ENCODE measurements around the gene JARID2.
A peak's percentile ranks its signal among the peaks of the same experiment; 100 is the strongest.

JARID2 gene

DNA sequence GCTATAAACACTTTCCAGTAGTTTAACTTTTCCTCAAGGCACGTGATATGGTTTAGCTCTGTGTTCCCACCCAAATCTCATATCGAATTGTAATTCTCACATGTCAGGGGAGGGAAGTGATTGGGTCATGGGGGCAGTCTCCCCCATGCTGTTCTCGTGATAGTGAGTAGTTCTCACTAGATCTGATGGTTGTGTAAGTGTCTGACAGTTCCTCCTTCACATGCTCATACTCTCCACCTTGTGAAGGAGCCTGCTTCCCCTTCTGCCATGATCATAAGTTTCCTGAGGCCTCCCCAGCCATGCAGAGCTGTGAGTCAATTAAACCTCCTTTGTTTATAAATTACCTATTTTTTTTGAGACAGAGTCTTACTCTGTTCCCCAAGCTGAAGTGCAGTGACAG lies 289.1 kb downstream of the JARID2 start:
- Histone ChIP-seq H3K9me3 (ENCODE audit: control extremely low read depth in 1 of 5, control insufficient read depth in 4 of 5, insufficient read depth in 2 of 5, low read depth in 1 of 5, low read length in 4 of 5) (peaks cover 0 to 9% (median 0%) of the 10 kb centered on the region in 5 experiments), H3K4me1 (ENCODE audit: control extremely low read depth in 1 of 4, control insufficient read depth in 4 of 4, insufficient read depth in 4 of 4, low read length in 3 of 4) (peaks cover 0 to 19% (median 8%) of the 10 kb centered on the region in 4 experiments), H3K27me3 (replicated peaks in 2 of 5; ENCODE audit: control insufficient read depth in 4 of 5, insufficient read depth in 5 of 5, low read length in 4 of 5) (no peaks in the 10 kb centered on the region), H3K27ac (ENCODE audit: insufficient read depth in 1 of 2, low read depth in 1 of 2, low read length in 2 of 2, poor library complexity in 1 of 2, severe bottlenecking in 2 of 2) (no peak overlapping the region), H3K4me3 (ENCODE audit: control insufficient read depth in 1 of 7, extremely low read depth in 1 of 7, insufficient read depth in 4 of 7, low read depth in 2 of 7, low read length in 6 of 7) (no peak overlapping the region), H3K36me3 (ENCODE audit: control insufficient read depth in 4 of 4, insufficient read depth in 4 of 4, low read length in 3 of 4) (peaks cover 2 to 50% (median 15%) of the 10 kb centered on the region in 4 experiments)
- peak; percentile 21 to 84 (median 74) for DNase-seq
- CTCF ChIA-PET: interaction anchor here (1.5 to 1.6 kb wide), 2 partner anchors 11 to 15 kb away, joined by 4 read pairs; no protein-coding TSS in a partner anchor
- POLR2A ChIA-PET: interaction anchor here (1.0 kb wide), 1 partner anchor 13 kb away, joined by 3 read pairs; no protein-coding TSS in a partner anchor
- no CpG with 5 or more reads among the region's 3 CpGs for WGBS (ENCODE audit: insufficient coverage)

DNA sequence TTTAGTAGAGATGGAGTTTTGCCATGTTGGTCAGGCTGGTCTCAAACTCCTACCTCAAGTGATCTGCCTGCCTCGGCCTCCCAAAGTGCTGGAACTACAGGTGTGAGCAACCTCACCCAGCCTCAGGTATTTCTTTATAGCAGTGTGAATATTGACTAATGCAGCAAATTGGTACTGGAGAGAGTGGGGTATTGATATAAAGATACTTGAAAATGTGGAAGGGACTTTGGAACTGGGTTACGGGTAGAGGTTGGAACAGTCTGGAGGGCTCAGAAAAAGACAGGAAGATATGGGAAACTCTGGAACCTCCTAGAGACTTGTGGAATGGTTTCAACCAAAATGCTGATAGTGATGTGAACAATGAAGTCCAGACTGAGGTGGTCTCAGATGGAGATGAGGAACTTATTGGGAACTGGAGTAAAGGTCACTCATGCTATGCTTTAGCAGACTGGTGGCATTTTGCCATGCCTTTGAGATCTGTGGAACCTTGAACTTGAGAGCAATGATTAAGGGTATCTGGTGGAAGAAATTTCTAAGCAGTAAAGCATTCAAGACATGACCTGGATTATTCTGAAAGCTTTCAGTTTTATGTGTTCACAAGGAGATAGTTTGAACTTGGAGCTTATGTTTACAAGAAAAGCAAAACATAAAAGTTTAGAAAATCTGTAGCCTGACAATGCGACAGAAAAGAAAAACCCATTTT lies 289.8 kb downstream of the JARID2 start:
- Histone ChIP-seq H3K4me1 (ENCODE audit: control extremely low read depth in 1 of 4, control insufficient read depth in 4 of 4, insufficient read depth in 4 of 4, low read length in 3 of 4) (peaks cover 0 to 19% (median 8%) of the 10 kb centered on the region in 4 experiments), H3K27me3 (replicated peaks in 2 of 5; ENCODE audit: control insufficient read depth in 4 of 5, insufficient read depth in 5 of 5, low read length in 4 of 5) (no peaks in the 10 kb centered on the region), H3K4me3 (ENCODE audit: control insufficient read depth in 1 of 7, extremely low read depth in 1 of 7, insufficient read depth in 4 of 7, low read depth in 2 of 7, low read length in 6 of 7) (no peak overlapping the region), H3K36me3 (ENCODE audit: control insufficient read depth in 4 of 4, insufficient read depth in 4 of 4, low read length in 3 of 4) (peaks cover 2 to 43% (median 12%) of the 10 kb centered on the region in 4 experiments), H3K9me3 (ENCODE audit: control extremely low read depth in 1 of 5, control insufficient read depth in 4 of 5, insufficient read depth in 2 of 5, low read depth in 1 of 5, low read length in 4 of 5) (peaks cover 0 to 9% (median 0%) of the 10 kb centered on the region in 5 experiments), H3K27ac (ENCODE audit: insufficient read depth in 1 of 2, low read depth in 1 of 2, low read length in 2 of 2, poor library complexity in 1 of 2, severe bottlenecking in 2 of 2) (no peak overlapping the region)
- ChIA-PET POLR2A (interaction anchor here (1.0 kb wide), 1 partner anchor 14 kb away, joined by 3 read pairs; no protein-coding TSS in a partner anchor), CTCF (interaction anchor here (1.5 to 1.6 kb wide), 2 partner anchors 12 to 14 kb away, joined by 4 read pairs; no protein-coding TSS in a partner anchor)
- no peak for DNase-seq
- 93% methylated on average over 2 of the region's 3 CpGs for WGBS (ENCODE audit: insufficient coverage)

DNA sequence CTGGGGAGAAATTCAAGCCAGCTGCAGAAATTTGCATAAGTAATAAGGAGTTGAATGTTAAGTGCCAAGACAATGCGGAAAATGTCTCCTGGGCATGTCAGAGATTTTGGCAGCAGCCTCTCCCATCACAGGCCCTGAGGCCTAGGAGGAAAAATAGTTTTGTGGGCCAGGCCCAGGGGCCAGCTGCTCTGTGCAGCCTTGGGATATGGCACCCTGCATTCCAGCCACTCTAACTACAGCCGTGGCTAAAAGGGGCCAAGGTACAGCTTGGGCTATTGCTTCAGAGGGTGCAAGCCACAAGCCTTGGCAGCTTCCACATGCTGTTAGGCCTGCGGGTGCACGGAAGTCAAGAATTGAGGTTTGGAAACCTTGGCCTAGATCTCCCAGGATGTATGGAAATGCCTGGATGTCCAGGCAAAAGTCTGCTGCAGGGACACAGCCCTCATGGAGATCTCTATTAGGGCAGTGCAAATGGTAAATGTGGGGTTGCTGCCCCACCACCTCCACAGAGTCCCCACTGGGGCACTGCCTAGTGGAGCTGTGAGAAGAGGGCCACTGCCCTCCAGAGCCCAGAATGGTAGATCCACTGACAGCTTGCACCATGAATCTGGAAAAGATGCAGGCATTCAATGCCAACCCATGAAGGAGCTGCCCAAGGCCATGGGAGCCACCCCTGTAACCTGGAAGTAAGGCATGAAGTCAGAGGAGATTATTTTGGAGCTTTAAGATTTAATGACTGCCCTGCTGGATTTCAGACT lies 290.5 kb downstream of the JARID2 start:
- WGBS (ENCODE audit: insufficient coverage): 98% methylated on average over 4 of the region's 4 CpGs
- Histone ChIP-seq H3K36me3 (ENCODE audit: control insufficient read depth in 4 of 4, insufficient read depth in 4 of 4, low read length in 3 of 4) (peaks cover 2 to 36% (median 9%) of the 10 kb centered on the region in 4 experiments), H3K4me1 (ENCODE audit: control extremely low read depth in 1 of 4, control insufficient read depth in 4 of 4, insufficient read depth in 4 of 4, low read length in 3 of 4) (peaks cover 0 to 19% (median 8%) of the 10 kb centered on the region in 4 experiments), H3K9me3 (ENCODE audit: control extremely low read depth in 1 of 5, control insufficient read depth in 4 of 5, insufficient read depth in 2 of 5, low read depth in 1 of 5, low read length in 4 of 5) (peaks cover 0 to 9% (median 0%) of the 10 kb centered on the region in 5 experiments), H3K27ac (ENCODE audit: insufficient read depth in 1 of 2, low read depth in 1 of 2, low read length in 2 of 2, poor library complexity in 1 of 2, severe bottlenecking in 2 of 2) (no peak overlapping the region), H3K4me3 (ENCODE audit: control insufficient read depth in 1 of 7, extremely low read depth in 1 of 7, insufficient read depth in 4 of 7, low read depth in 2 of 7, low read length in 6 of 7) (no peak overlapping the region), H3K27me3 (replicated peaks in 2 of 5; ENCODE audit: control insufficient read depth in 4 of 5, insufficient read depth in 5 of 5, low read length in 4 of 5) (no peaks in the 10 kb centered on the region)
- no peak for DNase-seq
- POLR2A ChIA-PET: no interaction called here
- CTCF ChIA-PET: no interaction called here

DNA sequence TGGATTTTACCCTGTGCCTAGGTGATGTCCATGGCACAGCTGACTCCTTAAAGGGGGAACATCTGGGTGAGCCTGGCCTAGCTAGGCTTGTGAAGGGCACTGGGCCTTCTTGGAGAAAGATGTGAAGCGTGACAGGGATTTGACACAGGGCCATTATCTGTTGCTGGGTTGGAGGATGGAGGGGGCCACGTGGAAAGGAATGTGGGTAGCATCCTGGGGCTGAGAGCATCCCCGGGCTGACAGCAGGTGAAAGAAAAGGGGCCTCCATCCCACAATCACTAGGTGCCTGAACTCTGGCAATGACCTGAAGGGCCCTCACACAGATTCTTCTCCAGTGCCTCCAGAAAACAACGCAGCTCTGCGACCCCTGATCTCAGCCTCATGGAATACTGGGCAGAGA lies 292.2 kb downstream of the JARID2 start:
- WGBS (ENCODE audit: insufficient coverage): 98% methylated on average over 5 of the region's 5 CpGs
- Histone ChIP-seq H3K4me3 (ENCODE audit: control insufficient read depth in 1 of 7, extremely low read depth in 1 of 7, insufficient read depth in 4 of 7, low read depth in 2 of 7, low read length in 6 of 7) (no peak overlapping the region), H3K4me1 (ENCODE audit: control extremely low read depth in 1 of 4, control insufficient read depth in 4 of 4, insufficient read depth in 4 of 4, low read length in 3 of 4) (peaks cover 0 to 20% (median 8%) of the 10 kb centered on the region in 4 experiments), H3K27me3 (replicated peaks in 2 of 5; ENCODE audit: control insufficient read depth in 4 of 5, insufficient read depth in 5 of 5, low read length in 4 of 5) (no peaks in the 10 kb centered on the region), H3K9me3 (ENCODE audit: control extremely low read depth in 1 of 5, control insufficient read depth in 4 of 5, insufficient read depth in 2 of 5, low read depth in 1 of 5, low read length in 4 of 5) (peaks cover 0 to 9% (median 0%) of the 10 kb centered on the region in 5 experiments), H3K27ac (ENCODE audit: insufficient read depth in 1 of 2, low read depth in 1 of 2, low read length in 2 of 2, poor library complexity in 1 of 2, severe bottlenecking in 2 of 2) (no peak overlapping the region), H3K36me3 (ENCODE audit: control insufficient read depth in 4 of 4, insufficient read depth in 4 of 4, low read length in 3 of 4) (peaks cover 2 to 24% (median 3%) of the 10 kb centered on the region in 4 experiments)
- ChIA-PET POLR2A (no interaction called here), CTCF (interaction anchor here (1.0 kb wide), 1 partner anchor 12 kb away, joined by 3 read pairs; no protein-coding TSS in a partner anchor)
- DNase-seq: no peak

DNA sequence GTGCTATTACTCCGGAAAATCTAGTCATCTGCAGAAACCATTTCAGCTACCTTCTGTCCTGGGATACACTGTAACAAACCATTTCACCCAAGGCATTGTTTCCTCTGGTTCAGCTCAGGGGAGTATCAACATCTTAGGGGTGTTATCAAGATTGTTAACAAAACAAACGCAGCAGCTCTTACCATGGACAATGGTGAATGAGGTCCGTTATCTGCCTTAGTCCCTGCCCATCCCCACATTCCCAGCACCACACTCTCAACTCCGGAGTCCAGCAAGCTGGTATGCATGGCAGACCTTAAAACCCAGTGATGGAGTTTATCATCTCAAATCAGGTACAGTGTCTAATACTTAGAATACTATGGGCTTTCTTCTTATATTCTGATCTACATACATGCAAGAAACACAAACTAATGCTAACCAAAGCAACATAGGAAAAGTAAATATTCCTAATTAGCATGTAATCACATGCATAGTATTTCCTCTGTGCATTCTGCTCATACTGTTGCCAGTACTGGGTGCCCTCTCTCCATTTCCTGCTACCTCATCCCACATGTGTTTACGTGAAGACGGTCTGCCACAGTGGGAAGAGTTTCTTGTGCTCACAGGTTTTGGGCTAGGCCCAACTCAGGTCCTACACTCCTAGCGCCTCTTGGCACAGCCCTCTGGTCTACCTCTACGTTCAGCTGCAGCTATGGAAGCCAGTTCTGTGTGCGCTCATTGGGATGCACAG lies 293.1 kb downstream of the JARID2 start:
- Histone ChIP-seq H3K4me1 (ENCODE audit: control extremely low read depth in 1 of 4, control insufficient read depth in 4 of 4, insufficient read depth in 4 of 4, low read length in 3 of 4) (peaks cover 0 to 18% (median 8%) of the 10 kb centered on the region in 4 experiments), H3K36me3 (ENCODE audit: control insufficient read depth in 4 of 4, insufficient read depth in 4 of 4, low read length in 3 of 4) (peaks cover 0 to 16% (median 2%) of the 10 kb centered on the region in 4 experiments), H3K4me3 (ENCODE audit: control insufficient read depth in 1 of 7, extremely low read depth in 1 of 7, insufficient read depth in 4 of 7, low read depth in 2 of 7, low read length in 6 of 7) (no peak overlapping the region), H3K27me3 (replicated peaks in 2 of 5; ENCODE audit: control insufficient read depth in 4 of 5, insufficient read depth in 5 of 5, low read length in 4 of 5) (no peaks in the 10 kb centered on the region), H3K27ac (ENCODE audit: insufficient read depth in 1 of 2, low read depth in 1 of 2, low read length in 2 of 2, poor library complexity in 1 of 2, severe bottlenecking in 2 of 2) (no peak overlapping the region), H3K9me3 (ENCODE audit: control extremely low read depth in 1 of 5, control insufficient read depth in 4 of 5, insufficient read depth in 2 of 5, low read depth in 1 of 5, low read length in 4 of 5) (peaks cover 0 to 12% (median 6%) of the 10 kb centered on the region in 5 experiments)
- CTCF ChIA-PET: interaction anchor here (0.6 to 1.0 kb wide), 2 partner anchors 11 to 437 kb away, joined by 3 read pairs; no protein-coding TSS in a partner anchor
- no peak for DNase-seq
- 90% methylated on average over 6 of the region's 9 CpGs for WGBS (ENCODE audit: insufficient coverage)
- POLR2A ChIA-PET: no interaction called here

DNA sequence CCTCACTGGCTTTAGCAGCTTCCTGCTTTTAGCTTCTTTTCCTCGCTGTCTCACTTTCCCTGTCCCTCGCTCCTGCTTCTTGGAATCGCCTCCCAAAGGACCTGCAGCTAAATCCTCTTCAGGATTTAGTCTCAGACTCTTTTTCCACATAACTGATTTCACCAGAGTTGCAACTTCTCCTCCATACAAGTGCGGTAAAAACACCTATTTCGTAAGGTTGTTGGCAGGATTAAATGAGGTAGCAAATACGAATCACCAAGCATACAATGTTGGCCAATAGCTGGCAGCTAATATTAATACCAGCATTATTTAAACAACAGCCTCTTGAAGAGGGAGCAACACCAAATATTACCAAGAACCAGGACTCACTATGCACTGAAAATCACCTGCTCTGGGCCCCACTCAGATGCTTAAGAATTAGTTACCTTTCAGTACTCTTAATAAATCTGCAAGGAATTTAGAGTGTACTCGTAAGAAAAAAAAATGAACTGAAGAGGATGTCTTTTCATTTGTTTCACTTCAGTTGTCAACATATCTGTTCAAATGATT lies 293.9 kb downstream of the JARID2 start:
- Histone ChIP-seq H3K36me3 (ENCODE audit: control insufficient read depth in 4 of 4, insufficient read depth in 4 of 4, low read length in 3 of 4) (peaks cover 0 to 16% (median 2%) of the 10 kb centered on the region in 4 experiments), H3K9me3 (ENCODE audit: control extremely low read depth in 1 of 5, control insufficient read depth in 4 of 5, insufficient read depth in 2 of 5, low read depth in 1 of 5, low read length in 4 of 5) (peaks cover 0 to 14% (median 8%) of the 10 kb centered on the region in 5 experiments), H3K4me1 (ENCODE audit: control extremely low read depth in 1 of 4, control insufficient read depth in 4 of 4, insufficient read depth in 4 of 4, low read length in 3 of 4) (peaks cover 0 to 15% (median 7%) of the 10 kb centered on the region in 4 experiments), H3K27me3 (replicated peaks in 2 of 5; ENCODE audit: control insufficient read depth in 4 of 5, insufficient read depth in 5 of 5, low read length in 4 of 5) (no peaks in the 10 kb centered on the region), H3K4me3 (ENCODE audit: control insufficient read depth in 1 of 7, extremely low read depth in 1 of 7, insufficient read depth in 4 of 7, low read depth in 2 of 7, low read length in 6 of 7) (no peak overlapping the region), H3K27ac (ENCODE audit: insufficient read depth in 1 of 2, low read depth in 1 of 2, low read length in 2 of 2, poor library complexity in 1 of 2, severe bottlenecking in 2 of 2) (no peak overlapping the region)
- DNase-seq: no peak
- WGBS (ENCODE audit: insufficient coverage): 100% methylated on average over 5 of the region's 7 CpGs
- CTCF ChIA-PET: no interaction called here
- POLR2A ChIA-PET: interaction anchor here (0.7 kb wide), 1 partner anchor 948 kb away, joined by 3 read pairs; no protein-coding TSS in a partner anchor

Data from common myeloid progenitor, CD34-positive (primary cell).